ENCODE data around the gene MYRF. TPM values are rescaled to one million over a fixed set of nuclear protein-coding genes. Genes with fewer than 3 reads are reported as not detected.

Gene MYRF
- total RNA-seq, 1 donor from 2014 or later: 0.78 TPM

DNA sequence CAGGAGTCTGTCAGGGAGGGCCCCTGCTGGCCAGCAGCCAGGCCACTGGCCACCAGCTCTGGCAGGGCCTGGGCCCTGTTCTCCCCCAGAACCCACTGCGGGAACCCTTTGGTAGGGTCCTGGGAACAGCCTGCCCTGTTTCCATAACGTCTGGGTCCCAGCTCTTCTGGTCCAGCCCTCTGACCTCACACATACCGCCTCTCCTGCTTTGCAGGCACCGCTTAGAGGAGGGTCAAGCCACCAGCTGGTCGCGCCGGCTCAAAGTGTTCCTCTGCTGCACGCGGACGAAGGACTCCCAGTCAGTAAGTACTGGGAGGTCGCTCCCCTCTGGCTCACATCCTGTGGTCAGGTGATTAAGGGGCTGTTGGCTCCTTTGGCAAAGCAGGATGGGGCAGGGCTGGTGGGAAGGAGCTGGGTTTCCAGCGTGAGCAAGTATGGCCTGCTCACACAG is 26.6 kb upstream of the MYRF start:
- Mint-ChIP-seq H3K36me3 (ENCODE audit: low read depth) (no peaks in the 10 kb centered on the region), H3K27ac (no peak overlapping the region), H3K9me3 (no peaks in the 10 kb centered on the region), H3K27me3 (no peaks in the 10 kb centered on the region), H3K4me3 (no peak overlapping the region), H3K4me1 (no peaks in the 10 kb centered on the region)
- TF ChIP-seq, protein P1, sequence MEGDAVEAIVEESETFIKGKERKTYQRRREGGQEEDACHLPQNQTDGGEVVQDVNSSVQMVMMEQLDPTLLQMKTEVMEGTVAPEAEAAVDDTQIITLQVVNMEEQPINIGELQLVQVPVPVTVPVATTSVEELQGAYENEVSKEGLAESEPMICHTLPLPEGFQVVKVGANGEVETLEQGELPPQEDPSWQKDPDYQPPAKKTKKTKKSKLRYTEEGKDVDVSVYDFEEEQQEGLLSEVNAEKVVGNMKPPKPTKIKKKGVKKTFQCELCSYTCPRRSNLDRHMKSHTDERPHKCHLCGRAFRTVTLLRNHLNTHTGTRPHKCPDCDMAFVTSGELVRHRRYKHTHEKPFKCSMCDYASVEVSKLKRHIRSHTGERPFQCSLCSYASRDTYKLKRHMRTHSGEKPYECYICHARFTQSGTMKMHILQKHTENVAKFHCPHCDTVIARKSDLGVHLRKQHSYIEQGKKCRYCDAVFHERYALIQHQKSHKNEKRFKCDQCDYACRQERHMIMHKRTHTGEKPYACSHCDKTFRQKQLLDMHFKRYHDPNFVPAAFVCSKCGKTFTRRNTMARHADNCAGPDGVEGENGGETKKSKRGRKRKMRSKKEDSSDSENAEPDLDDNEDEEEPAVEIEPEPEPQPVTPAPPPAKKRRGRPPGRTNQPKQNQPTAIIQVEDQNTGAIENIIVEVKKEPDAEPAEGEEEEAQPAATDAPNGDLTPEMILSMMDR (IDR thresholded peaks at IDR 0.05): no peak
- DNase-seq (no peak), ATAC-seq (ENCODE audit: low read depth) (no peak)
- ChIA-PET POLR2A (no interaction called here), CTCF (no interaction called here)
- intact Hi-C loops (cut with micrococcal nuclease): no loop called here

DNA sequence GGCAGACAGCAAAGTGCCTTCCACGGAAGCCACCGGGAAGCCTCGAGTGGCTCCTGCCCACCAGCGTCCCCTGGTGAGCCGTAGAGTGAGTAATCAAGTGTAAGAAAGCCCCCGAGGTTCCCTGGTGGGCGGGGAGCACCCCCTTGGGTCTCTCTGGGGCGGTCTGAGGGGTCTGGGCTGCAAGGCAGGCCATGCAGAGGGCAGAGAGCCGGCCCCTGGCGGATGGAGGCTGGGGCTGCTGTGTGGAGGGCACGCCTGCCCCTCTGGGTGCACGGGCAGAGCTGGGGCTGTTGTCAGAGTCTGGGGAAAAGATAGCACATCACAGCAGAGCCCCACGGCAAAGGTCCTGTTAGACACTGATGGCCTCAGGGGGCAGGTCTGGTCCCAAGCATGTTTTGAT is 25.7 kb upstream of the MYRF start:
- POLR2A ChIA-PET: no interaction called here

DNA sequence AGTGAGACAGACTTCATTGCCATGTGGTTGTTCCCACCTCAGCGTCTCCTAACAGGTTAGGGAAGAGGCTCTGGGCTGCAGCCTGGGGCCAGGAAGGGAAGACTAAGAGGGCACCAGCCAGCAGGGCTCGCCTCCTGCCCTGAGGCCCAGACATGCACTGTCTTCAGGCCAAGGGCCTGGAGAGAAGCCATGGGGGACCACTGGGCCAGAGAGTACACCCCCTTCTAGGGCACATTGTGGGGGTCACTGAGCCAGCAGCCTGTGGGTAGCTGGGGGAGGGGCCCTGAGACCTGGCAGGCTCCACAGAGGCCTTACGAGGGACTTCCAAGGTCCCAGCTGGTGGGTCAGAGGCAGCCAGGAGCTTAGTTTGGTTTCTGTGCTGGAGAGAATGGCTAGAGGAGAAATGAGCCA is 25.0 kb upstream of the MYRF start:
- ChIA-PET CTCF (no interaction called here), POLR2A (no interaction called here)
- TF ChIP-seq, protein P1 (IDR thresholded peaks at IDR 0.05): no peak
- Mint-ChIP-seq H3K36me3 (ENCODE audit: low read depth) (no peaks in the 10 kb centered on the region), H3K4me1 (no peaks in the 10 kb centered on the region), H3K27me3 (no peaks in the 10 kb centered on the region), H3K27ac (no peak overlapping the region), H3K9me3 (no peaks in the 10 kb centered on the region), H3K4me3 (no peak overlapping the region)
- intact Hi-C loops (cut with micrococcal nuclease): no loop called here
- ATAC-seq (ENCODE audit: low read depth) (no peak), DNase-seq (no peak)

More for the DNA sequence above, 25.7 kb upstream of the MYRF start:
- H3K4me1 Mint-ChIP-seq: no peaks in the 10 kb centered on the region
- TF ChIP-seq, protein P1 (IDR thresholded peaks at IDR 0.05): no peak
- no peaks in the 10 kb centered on the region for H3K36me3 Mint-ChIP-seq (ENCODE audit: low read depth)
- no peak overlapping the region for H3K27ac Mint-ChIP-seq
- ATAC-seq (ENCODE audit: low read depth) (no peak), DNase-seq (no peak)
- CTCF ChIA-PET: no interaction called here
- intact Hi-C loops (cut with micrococcal nuclease): no loop called here
- no peak overlapping the region for H3K4me3 Mint-ChIP-seq
- H3K9me3 Mint-ChIP-seq: no peaks in the 10 kb centered on the region
- H3K27me3 Mint-ChIP-seq: no peaks in the 10 kb centered on the region

DNA sequence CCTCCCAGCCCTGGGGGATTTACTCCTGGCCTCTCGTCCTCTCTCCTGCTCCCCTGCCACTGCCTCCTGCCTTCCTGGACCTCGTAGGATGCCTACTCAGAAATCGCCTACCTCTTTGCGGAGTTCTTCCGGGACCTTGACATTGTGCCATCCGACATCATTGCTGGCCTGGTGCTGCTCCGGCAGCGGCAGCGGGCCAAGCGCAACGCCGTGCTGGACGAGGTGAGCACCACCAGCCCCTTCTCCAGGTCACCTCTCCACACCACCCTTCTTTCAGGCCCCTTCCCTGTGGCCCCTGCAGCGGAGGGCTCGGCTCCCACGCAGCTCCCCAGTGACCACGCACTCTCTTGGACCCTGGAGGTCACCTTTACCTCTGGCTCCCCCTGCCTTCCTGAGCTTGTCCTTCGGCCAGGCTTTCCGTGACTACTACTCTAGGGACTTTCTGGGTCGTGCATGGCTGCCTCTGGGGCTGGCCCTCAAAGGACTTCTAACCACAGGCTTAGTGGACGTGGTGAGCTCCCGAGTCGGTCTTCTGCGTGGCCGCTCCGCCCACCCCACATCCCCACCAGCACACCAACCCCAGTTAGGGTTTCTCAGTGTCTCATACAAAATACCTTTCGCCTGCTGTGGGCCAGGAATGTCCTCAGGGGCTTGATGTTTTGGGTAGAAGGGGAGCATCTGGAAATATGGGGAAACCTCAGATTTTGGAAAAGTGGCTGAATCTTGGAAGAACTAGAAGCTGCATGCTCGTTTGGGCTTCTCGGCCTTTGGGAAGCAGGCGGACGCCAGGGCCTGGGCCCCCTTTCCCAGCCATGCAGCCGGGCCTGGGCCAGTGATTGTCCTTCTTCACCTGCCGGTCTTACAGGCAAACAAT is 24.1 kb upstream of the MYRF start:
- intact Hi-C loops (cut with micrococcal nuclease): no loop called here
- ATAC-seq (ENCODE audit: low read depth) (no peak), DNase-seq (no peak)
- POLR2A ChIA-PET: no interaction called here
- Mint-ChIP-seq H3K9me3 (no peaks in the 10 kb centered on the region), H3K36me3 (ENCODE audit: low read depth) (no peaks in the 10 kb centered on the region), H3K27me3 (no peaks in the 10 kb centered on the region), H3K4me3 (no peak overlapping the region), H3K4me1 (peaks cover 1% of the 10 kb centered on the region), H3K27ac (no peak overlapping the region)
- CTCF ChIA-PET: no interaction called here
- TF ChIP-seq, protein P1 (IDR thresholded peaks at IDR 0.05): no peak

DNA sequence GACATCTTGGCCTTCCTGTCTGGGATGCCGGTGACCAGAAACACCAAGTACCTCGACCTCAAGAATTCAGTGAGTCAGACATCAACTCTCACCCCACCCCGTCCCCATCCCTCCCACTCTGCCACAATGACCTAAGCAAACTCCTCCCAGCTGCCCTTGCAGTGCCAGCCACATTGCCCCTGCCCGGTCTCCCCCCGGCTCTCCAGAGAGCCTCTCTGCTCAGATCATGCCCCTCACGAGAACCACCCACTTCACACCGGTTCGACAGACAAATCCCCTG is 23.6 kb upstream of the MYRF start:
- TF ChIP-seq, protein P1 (IDR thresholded peaks at IDR 0.05): no peak
- ATAC-seq (ENCODE audit: low read depth): no peak
- Mint-ChIP-seq H3K9me3 (no peaks in the 10 kb centered on the region), H3K4me1 (peaks cover 4% of the 10 kb centered on the region), H3K27me3 (no peaks in the 10 kb centered on the region), H3K4me3 (no peak overlapping the region), H3K36me3 (ENCODE audit: low read depth) (no peaks in the 10 kb centered on the region), H3K27ac (no peak overlapping the region)
- POLR2A ChIA-PET: no interaction called here
- CTCF ChIA-PET: no interaction called here
- DNase-seq: no peak
- intact Hi-C loops (cut with micrococcal nuclease): no loop called here
